HepG2 (cell line): ENCODE data around the gene RARA. TPM values are rescaled to one million over a fixed set of nuclear protein-coding genes. Genes with fewer than 3 reads are reported as not detected.
A peak's percentile ranks its signal among the peaks of the same experiment; 100 is the strongest.

ENCODE experiments used
- CEBPG ChIP-seq: IDR thresholded peaks from 2 replicates; pipeline ENCODE4 v1.6.1; 2016
- FOXA3 ChIP-seq: IDR thresholded peaks from 2 replicates; pipeline ENCODE4 v1.6.1; 2016; ENCODE audit warnings: missing genetic modification reagents, missing compliant biosample characterization
- MAF1 ChIP-seq: sonication (generic); formaldehyde crosslinking; IDR thresholded peaks from 2 replicates; pipeline ENCODE4 v1.5.0; 2020; ENCODE audit warnings: missing genetic modification reagents, borderline replicate concordance
- NFYB ChIP-seq: sonication (generic); formaldehyde crosslinking; IDR thresholded peaks from 2 replicates; pipeline ENCODE4 v1.4.0; 2020; ENCODE audit warnings: missing genetic modification reagents
- PHB2 ChIP-seq: fragments of 450-650 bp; IDR thresholded peaks from 2 replicates; pipeline ENCODE4 v1.6.1; 2018; ENCODE audit not compliant: partially characterized antibody
- PITX1 ChIP-seq: sonication (generic); formaldehyde crosslinking; IDR thresholded peaks from 2 replicates; pipeline ENCODE4 v1.5.1; 2020; ENCODE audit warnings: mild to moderate bottlenecking, missing genetic modification reagents
- SOX13 ChIP-seq, 3 experiments: fragments of 450-650 bp in 1 of 3; sonication (generic) in 1 of 3; formaldehyde crosslinking in 1 of 3; IDR thresholded peaks in 2 of 3; conservative IDR thresholded peaks in 1 of 3; 2 replicates each; pipeline versions ENCODE4 v1.5.0 to v1.6.1; 2016 to 2020; ENCODE audit warnings: antibody characterized with exemption in 1 of 3, mild to moderate bottlenecking in 1 of 3, missing compliant biosample characterization in 1 of 3, missing genetic modification reagents in 1 of 3, moderate library complexity in 1 of 3
- SOX6 ChIP-seq, 2 experiments: fragments of 450-650 bp in 1 of 2; sonication (generic) in 1 of 2; formaldehyde crosslinking in 1 of 2; IDR thresholded peaks; 2 replicates each; pipeline versions ENCODE4 v1.4.0 to v1.6.1; 2017 to 2020; ENCODE audit warnings: antibody characterized with exemption in 1 of 2, mild to moderate bottlenecking in 1 of 2, missing genetic modification reagents in 1 of 2
- TARDBP ChIP-seq: sonication (generic); formaldehyde crosslinking; IDR thresholded peaks from 2 replicates; pipeline ENCODE4 v1.8.0; 2022; ENCODE audit warnings: mild to moderate bottlenecking, missing genetic modification reagents
- ZBTB7A ChIP-seq: sonication (generic); formaldehyde crosslinking; IDR thresholded peaks from 2 replicates; pipeline ENCODE4 v1.8.0; 2022; ENCODE audit warnings: mild to moderate bottlenecking, missing genetic modification reagents
- ZFP41 ChIP-seq: sonication (generic); formaldehyde crosslinking; IDR thresholded peaks from 2 replicates; pipeline ENCODE4 v1.4.0; 2020; ENCODE audit warnings: mild to moderate bottlenecking, missing genetic modification reagents, borderline replicate concordance
- ZNF451 ChIP-seq: sonication (generic); formaldehyde crosslinking; IDR thresholded peaks from 2 replicates; pipeline ENCODE4 v1.5.0; 2020; ENCODE audit warnings: mild to moderate bottlenecking, missing genetic modification reagents
- ZNF570 ChIP-seq: sonication (generic); formaldehyde crosslinking; IDR thresholded peaks from 2 replicates; pipeline ENCODE4 v1.4.0; 2020; ENCODE audit warnings: mild to moderate bottlenecking, missing genetic modification reagents, borderline replicate concordance
- ZNF660 ChIP-seq: sonication (generic); formaldehyde crosslinking; IDR thresholded peaks from 2 replicates; pipeline ENCODE4 v1.5.1; 2020; ENCODE audit warnings: mild to moderate bottlenecking, low read depth, missing genetic modification reagents, borderline replicate concordance
- ZNF678 ChIP-seq: sonication (generic); formaldehyde crosslinking; IDR thresholded peaks from 2 replicates; pipeline ENCODE4 v1.4.0; 2020; ENCODE audit warnings: mild to moderate bottlenecking, missing genetic modification reagents
- ZNF713 ChIP-seq: sonication (generic); formaldehyde crosslinking; IDR thresholded peaks from 2 replicates; pipeline ENCODE4 v1.4.0; 2020; ENCODE audit warnings: mild to moderate bottlenecking, missing genetic modification reagents
- polyA plus RNA-seq, 8 experiments: library from polyadenylated mRNA; depleted of rRNA in 3 of 8; stranded (reverse) in 7 of 8; unstranded in 1 of 8; fragments of >200 nt; fragmentation: Illumina TruSeq in 4 of 8; extraction: Trizol in 4 of 8; gene quantifications; 2 replicates each; pipeline versions ENCODE4 v1.2.1 to v1.2.3, GENCODE V29; 2011 to 2016; ENCODE audit warnings: low read depth in 4 of 8, missing spikeins in 1 of 8, mixed read lengths in 1 of 8; ENCODE audit not compliant: insufficient read depth in 1 of 8
- total RNA-seq, 5 experiments: library from RNA; depleted of rRNA; stranded (reverse); fragments of >200 nt; fragmentation: Illumina TruSeq; extraction: Trizol; gene quantifications; 2 replicates each; pipeline ENCODE4 v1.2.3, GENCODE V29; 2016; ENCODE audit warnings: low read depth in 1 of 5
- TF ChIP-seq, protein P1 (sequence below): sonication (generic); formaldehyde crosslinking; IDR thresholded peaks from 2 replicates; pipeline ENCODE4 v1.4.0; 2020; ENCODE audit warnings: missing genetic modification reagents, mild to moderate bottlenecking, borderline replicate concordance
- TF ChIP-seq, protein P2 (sequence below): sonication (generic); formaldehyde crosslinking; IDR thresholded peaks from 2 replicates; pipeline ENCODE4 v1.8.0; 2022; ENCODE audit warnings: missing genetic modification reagents, mild to moderate bottlenecking, moderate library complexity, borderline replicate concordance
- TF ChIP-seq, protein P3 (sequence below): sonication (generic); formaldehyde crosslinking; IDR thresholded peaks from 2 replicates; pipeline ENCODE4 v1.4.0; 2020; ENCODE audit warnings: missing genetic modification reagents
- TF ChIP-seq, protein P4 (sequence below): IDR thresholded peaks from 2 replicates; pipeline ENCODE4 v1.6.1; 2016; ENCODE audit warnings: mild to moderate bottlenecking, missing biosample characterization, missing genetic modification reagents

Gene RARA
- total and polyA plus RNA-seq, 2 of the 13 experiments (the other 11 are each of a cell fraction or from before 2014, with no cell fraction given) = 6.4 to 8.6 TPM

DNA sequence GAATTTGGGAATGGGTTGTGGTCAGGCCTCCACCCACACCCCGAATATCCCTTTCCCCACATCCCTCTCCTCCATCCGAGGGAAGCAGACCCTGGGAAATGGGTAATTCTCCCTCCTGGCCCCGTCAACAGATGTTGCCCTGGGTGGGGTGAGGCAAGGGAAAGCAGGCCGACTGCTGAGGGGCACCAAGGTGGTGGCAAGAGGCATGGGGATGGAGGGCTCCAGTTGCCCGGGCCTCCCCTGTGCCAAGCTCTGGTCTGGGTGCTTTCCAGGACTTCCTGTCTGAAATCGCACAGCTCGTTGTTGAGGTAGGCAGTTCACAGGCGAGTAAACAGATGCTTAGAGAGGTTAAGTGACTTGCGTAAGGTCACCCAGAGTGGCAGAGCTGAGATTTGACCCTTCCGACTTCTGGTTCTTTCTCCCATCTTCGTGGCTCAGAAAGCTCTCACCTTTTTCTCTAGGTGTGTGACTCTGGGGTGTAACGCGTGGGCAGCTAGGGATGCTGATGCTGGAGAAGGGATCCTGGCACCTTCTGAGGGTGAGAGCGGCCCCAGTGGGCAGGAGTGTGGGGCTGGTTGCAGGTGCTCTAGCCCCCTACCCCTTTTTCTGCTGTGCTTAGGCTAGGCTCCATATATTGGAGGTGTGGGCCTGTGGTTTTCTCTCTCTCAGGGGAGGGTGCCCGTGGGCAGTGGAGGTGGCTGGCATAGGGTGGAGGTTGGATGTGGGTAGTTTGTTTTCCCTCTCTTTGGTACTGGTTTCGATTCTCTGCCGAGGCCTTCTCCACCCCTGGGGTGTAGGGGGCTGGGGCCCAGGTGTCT lies 17.2 kb downstream of the RARA start (continued):
- no peak for TF ChIP-seq ZFP41 (CRISPR knock-in tag)
- TF ChIP-seq TARDBP = peak; percentile 26; the same call in 1 of the 2 replicates
- peak; percentile 65 for TF ChIP-seq CEBPG (CRISPR knock-in tag)
- no peak for TF ChIP-seq SOX6 (IDR thresholded peaks at IDR 0.05)
- TF ChIP-seq SOX6 (CRISPR knock-in tag; IDR thresholded peaks at IDR 0.05) = no peak; the same call in 1 of the 2 replicates
- no peak for TF ChIP-seq ZNF678
- TF ChIP-seq, protein P1, sequence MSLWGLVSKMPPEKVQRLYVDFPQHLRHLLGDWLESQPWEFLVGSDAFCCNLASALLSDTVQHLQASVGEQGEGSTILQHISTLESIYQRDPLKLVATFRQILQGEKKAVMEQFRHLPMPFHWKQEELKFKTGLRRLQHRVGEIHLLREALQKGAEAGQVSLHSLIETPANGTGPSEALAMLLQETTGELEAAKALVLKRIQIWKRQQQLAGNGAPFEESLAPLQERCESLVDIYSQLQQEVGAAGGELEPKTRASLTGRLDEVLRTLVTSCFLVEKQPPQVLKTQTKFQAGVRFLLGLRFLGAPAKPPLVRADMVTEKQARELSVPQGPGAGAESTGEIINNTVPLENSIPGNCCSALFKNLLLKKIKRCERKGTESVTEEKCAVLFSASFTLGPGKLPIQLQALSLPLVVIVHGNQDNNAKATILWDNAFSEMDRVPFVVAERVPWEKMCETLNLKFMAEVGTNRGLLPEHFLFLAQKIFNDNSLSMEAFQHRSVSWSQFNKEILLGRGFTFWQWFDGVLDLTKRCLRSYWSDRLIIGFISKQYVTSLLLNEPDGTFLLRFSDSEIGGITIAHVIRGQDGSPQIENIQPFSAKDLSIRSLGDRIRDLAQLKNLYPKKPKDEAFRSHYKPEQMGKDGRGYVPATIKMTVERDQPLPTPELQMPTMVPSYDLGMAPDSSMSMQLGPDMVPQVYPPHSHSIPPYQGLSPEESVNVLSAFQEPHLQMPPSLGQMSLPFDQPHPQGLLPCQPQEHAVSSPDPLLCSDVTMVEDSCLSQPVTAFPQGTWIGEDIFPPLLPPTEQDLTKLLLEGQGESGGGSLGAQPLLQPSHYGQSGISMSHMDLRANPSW = no peak
- TF ChIP-seq NFYB = no peak
- TF ChIP-seq, protein P2, sequence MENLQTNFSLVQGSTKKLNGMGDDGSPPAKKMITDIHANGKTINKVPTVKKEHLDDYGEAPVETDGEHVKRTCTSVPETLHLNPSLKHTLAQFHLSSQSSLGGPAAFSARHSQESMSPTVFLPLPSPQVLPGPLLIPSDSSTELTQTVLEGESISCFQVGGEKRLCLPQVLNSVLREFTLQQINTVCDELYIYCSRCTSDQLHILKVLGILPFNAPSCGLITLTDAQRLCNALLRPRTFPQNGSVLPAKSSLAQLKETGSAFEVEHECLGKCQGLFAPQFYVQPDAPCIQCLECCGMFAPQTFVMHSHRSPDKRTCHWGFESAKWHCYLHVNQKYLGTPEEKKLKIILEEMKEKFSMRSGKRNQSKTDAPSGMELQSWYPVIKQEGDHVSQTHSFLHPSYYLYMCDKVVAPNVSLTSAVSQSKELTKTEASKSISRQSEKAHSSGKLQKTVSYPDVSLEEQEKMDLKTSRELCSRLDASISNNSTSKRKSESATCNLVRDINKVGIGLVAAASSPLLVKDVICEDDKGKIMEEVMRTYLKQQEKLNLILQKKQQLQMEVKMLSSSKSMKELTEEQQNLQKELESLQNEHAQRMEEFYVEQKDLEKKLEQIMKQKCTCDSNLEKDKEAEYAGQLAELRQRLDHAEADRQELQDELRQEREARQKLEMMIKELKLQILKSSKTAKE (CRISPR knock-in tag) = 0 out of 2 replicates have a peak, but pooled peaks have one; percentile 14
- TF ChIP-seq MAF1 (CRISPR knock-in tag) = no peak
- no peak for TF ChIP-seq ZNF660
- TF ChIP-seq PITX1 (CRISPR knock-in tag) = peak; percentile 33
- TF ChIP-seq ZBTB7A (CRISPR knock-in tag) = peak; percentile 6; the same call in 1 of the 2 replicates
- no peak for TF ChIP-seq ZNF451 (CRISPR knock-in tag)
- TF ChIP-seq ZNF570 (CRISPR knock-in tag) = no peak
- no peak for TF ChIP-seq ZNF713 (CRISPR knock-in tag)
- peak; percentile 76 for TF ChIP-seq FOXA3
- TF ChIP-seq, protein P3, sequence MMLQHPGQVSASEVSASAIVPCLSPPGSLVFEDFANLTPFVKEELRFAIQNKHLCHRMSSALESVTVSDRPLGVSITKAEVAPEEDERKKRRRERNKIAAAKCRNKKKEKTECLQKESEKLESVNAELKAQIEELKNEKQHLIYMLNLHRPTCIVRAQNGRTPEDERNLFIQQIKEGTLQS (CRISPR knock-in tag) = no peak
- TF ChIP-seq SOX13 (IDR thresholded peaks at IDR 0.05) = no peak
- TF ChIP-seq SOX13 (CRISPR knock-in tag; conservative IDR thresholded peaks at IDR 0.05 in 1 of 2, IDR thresholded peaks at IDR 0.05 in 1 of 2) = peak in 1 of 2 experiments; percentile 21; a peak in 1 of 4 replicates
- TF ChIP-seq, protein P4, sequence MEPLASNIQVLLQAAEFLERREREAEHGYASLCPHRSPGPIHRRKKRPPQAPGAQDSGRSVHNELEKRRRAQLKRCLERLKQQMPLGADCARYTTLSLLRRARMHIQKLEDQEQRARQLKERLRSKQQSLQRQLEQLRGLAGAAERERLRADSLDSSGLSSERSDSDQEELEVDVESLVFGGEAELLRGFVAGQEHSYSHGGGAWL = no peak
- no peak for TF ChIP-seq PHB2
